Measurements from ENCODE around the gene FBXL22. TPM values are rescaled to one million over a fixed set of nuclear protein-coding genes. Genes with fewer than 3 reads are reported as not detected.
"Not testable (repeated sequence)": the region's sequence is repeated elsewhere in the genome, so short reads cannot be mapped to it uniquely, and the experiment has no call there.

The FBXL22 gene
- total RNA-seq, 2 donors from 2014 or later = 0.45 to 1.5 TPM

DNA sequence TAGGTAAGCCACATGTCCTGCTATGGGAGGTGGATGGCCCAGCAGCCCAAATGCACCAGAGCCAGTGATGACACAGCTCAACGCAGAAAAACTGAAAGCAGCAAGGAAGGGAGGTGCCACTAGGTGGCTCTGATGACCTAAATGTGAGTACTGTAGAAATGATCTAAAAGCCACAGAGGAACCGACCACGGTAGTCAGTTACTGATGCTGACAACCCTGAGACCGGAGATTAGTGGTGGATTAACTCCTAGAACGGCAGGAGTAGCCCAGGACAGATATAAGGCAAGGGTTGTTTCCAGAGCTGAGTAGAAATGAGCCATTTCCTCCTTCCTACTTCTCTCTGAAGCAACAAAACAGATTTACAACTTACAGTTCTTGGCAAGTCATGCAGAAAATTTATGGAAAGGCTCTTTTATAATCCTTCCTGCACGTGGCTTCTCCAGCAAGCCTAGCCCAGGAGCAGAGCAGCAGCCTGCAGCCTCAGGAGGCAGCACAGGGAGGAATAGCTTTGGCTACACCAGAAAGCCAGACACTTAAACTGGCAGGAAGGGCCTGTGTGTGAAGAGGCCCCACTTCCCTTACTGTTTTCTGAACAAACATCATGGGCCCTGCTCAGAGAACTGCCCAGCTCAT, 13.1 kb downstream of the FBXL22 start:
- Mint-ChIP-seq H3K36me3 (peaks cover 12% of the 10 kb centered on the region), H3K4me1 (ENCODE audit: low read depth in 2 of 2) (peaks cover 23 to 33% of the 10 kb centered on the region in 2 donors), H3K27ac (peak overlapping the region; percentile 82 to 92), H3K27me3 (no peaks in the 10 kb centered on the region), H3K4me3 (peak overlapping the region; percentile 59), H3K9me3 (no peaks in the 10 kb centered on the region)
- DNase-seq (ENCODE audit: low spot score) = peak; percentile 76
- ATAC-seq = peak; percentile 81 to 86

DNA sequence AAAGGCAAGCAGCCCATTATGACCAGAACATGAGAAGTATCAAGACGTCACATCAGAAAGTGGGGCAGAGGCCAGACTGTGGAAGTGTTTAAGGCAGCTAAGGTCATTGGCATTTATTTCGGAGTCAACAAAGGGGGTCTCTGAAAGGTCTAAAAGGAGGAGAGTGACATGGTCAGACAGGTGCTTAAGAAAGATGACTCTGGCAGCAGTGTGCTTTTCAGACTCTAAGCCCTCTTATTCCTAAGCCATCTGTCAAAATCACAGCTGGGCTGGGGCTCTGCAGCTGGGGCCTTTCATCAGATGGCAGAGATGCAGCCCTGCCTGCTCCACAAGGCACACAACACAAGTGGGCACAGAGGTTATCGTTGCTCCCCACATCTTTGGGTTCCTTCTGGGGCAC, 14.0 kb downstream of the FBXL22 start:
- Mint-ChIP-seq H3K36me3 (peaks cover 17% of the 10 kb centered on the region), H3K4me3 (no peak overlapping the region), H3K27ac (peak overlapping the region; percentile 82 to 92), H3K4me1 (ENCODE audit: low read depth in 2 of 2) (peaks cover 16 to 25% of the 10 kb centered on the region in 2 donors), H3K9me3 (no peaks in the 10 kb centered on the region), H3K27me3 (no peaks in the 10 kb centered on the region)
- ATAC-seq = no peak
- DNase-seq (ENCODE audit: low spot score) = no peak

DNA sequence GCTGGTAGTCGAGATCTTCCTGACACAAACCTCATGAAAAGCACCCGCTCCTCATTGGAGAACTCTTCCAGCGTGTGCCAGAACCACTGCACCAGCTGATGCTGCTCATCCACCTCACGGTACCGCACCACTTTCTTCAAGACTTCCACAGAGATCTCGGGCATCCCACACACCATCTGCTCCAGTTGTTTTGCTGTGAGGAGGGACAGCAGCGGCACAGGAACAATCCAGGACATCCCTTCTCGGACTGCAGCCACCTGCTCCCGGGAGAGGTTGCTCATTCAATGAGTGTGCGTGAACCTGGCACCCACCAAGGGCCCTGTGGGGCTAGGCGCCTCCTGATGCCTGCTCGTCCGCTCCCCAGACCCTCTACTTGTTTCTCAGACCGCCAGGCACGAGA, 15.1 kb downstream of the FBXL22 start:
- peaks cover 17% of the 10 kb centered on the region for H3K36me3 Mint-ChIP-seq

DNA sequence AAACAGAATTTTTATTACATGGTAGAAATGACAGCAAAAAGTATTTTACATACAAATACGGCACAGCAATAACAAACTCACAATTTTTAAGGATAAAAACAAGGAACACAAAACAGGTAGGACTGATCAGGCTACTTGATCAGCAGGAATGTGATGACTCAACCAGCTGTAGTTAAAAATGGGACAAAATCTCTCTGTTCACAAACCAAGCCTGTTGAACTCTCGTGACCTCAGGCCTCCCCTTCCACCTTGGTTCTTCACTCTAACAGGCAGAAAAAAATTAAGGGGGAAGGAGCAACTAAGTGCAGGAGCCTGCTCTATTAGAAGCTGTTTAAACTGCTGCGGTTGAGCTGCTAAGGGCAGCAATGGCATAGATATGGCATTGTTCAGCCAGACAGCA, 18.7 kb downstream of the FBXL22 start:
- Mint-ChIP-seq H3K9me3 (no peaks in the 10 kb centered on the region), H3K36me3 (peaks cover 23% of the 10 kb centered on the region), H3K27me3 (no peaks in the 10 kb centered on the region), H3K4me3 (no peak overlapping the region), H3K27ac (no peak overlapping the region), H3K4me1 (ENCODE audit: low read depth in 2 of 2) (peaks cover 3 to 6% of the 10 kb centered on the region in 2 donors)
- no peak for DNase-seq (ENCODE audit: low spot score)
- no peak for ATAC-seq

More for the DNA sequence above, 15.1 kb downstream of the FBXL22 start:
- peak overlapping the region; percentile 47 to 92 for H3K27ac Mint-ChIP-seq
- no peaks in the 10 kb centered on the region for H3K27me3 Mint-ChIP-seq
- peaks cover 16 to 20% of the 10 kb centered on the region in 2 donors for H3K4me1 Mint-ChIP-seq (ENCODE audit: low read depth in 2 of 2)
- ATAC-seq = no peak
- H3K4me3 Mint-ChIP-seq = no peak overlapping the region
- DNase-seq (ENCODE audit: low spot score) = no peak
- no peaks in the 10 kb centered on the region for H3K9me3 Mint-ChIP-seq

DNA sequence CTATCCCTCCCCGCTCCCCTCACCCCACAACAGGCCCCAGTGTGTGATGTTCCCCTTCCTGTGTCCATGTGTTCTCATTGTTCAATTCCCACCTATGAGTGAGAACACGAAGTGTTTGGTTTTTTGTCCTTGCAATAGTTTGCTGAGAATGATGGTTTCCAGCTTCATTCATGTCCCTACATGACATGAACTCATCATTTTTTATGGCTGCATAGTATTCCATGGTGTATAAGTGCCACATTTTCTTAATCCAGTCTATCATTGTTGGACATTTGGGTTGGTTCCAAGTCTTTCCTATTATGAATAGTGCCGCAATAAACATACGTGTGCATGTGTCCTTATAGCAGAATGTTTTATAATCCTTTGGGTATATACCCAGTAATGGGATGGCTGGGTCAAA, 20.0 kb downstream of the FBXL22 start:
- not testable (repeated sequence) for H3K27me3 Mint-ChIP-seq; H3K4me3 Mint-ChIP-seq; H3K4me1 Mint-ChIP-seq (ENCODE audit: low read depth in 2 of 2); H3K27ac Mint-ChIP-seq; ATAC-seq; DNase-seq (ENCODE audit: low spot score); H3K9me3 Mint-ChIP-seq
- peaks cover 33% of the 10 kb centered on the region for H3K36me3 Mint-ChIP-seq

DNA sequence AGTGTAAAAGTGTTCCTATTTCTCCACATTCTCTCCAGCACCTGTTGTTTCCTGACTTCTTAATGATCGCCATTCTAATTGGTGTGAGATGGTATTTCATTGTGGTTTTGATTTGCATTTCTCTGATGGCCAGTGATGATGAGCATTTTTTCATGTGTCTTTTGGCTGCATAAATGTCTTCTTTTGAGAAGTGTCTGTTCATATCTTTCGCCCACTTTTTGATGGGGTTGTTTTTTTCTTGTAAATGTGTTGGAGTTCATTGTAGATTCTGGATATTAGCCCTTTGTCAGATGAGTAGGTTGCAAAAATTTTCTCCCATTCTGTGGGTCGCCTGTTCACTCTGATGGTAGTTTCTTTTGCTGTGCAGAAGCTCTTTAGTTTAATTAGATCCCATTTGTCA, 20.4 kb downstream of the FBXL22 start:
- peaks cover 33% of the 10 kb centered on the region for H3K36me3 Mint-ChIP-seq
- not testable (repeated sequence) for H3K4me1 Mint-ChIP-seq (ENCODE audit: low read depth in 2 of 2); H3K9me3 Mint-ChIP-seq; H3K4me3 Mint-ChIP-seq; H3K27ac Mint-ChIP-seq; ATAC-seq; H3K27me3 Mint-ChIP-seq; DNase-seq (ENCODE audit: low spot score)

DNA sequence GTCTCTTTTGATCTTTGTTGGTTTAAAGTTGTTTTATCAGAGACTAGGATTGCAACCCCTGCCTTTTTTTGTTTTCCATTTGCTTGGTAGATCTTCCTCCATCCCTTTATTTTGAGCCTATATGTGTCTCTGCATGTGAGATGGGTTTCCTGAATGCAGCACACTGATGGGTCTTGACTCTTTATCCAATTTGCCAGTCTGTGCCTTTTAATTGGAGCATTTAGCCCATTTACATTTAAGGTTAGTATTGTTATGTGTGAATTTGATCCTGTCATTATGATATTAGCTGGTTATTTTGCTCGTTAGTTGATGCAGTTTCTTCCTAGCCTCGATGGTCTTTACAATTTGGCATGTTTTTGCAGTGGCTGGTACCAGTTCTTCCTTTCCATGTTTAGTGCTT, 23.6 kb downstream of the FBXL22 start:
- not testable (repeated sequence) for DNase-seq (ENCODE audit: low spot score); H3K4me3 Mint-ChIP-seq; H3K9me3 Mint-ChIP-seq; ATAC-seq; H3K27ac Mint-ChIP-seq; H3K27me3 Mint-ChIP-seq; H3K4me1 Mint-ChIP-seq (ENCODE audit: low read depth in 2 of 2)
- H3K36me3 Mint-ChIP-seq = peaks cover 34% of the 10 kb centered on the region

DNA sequence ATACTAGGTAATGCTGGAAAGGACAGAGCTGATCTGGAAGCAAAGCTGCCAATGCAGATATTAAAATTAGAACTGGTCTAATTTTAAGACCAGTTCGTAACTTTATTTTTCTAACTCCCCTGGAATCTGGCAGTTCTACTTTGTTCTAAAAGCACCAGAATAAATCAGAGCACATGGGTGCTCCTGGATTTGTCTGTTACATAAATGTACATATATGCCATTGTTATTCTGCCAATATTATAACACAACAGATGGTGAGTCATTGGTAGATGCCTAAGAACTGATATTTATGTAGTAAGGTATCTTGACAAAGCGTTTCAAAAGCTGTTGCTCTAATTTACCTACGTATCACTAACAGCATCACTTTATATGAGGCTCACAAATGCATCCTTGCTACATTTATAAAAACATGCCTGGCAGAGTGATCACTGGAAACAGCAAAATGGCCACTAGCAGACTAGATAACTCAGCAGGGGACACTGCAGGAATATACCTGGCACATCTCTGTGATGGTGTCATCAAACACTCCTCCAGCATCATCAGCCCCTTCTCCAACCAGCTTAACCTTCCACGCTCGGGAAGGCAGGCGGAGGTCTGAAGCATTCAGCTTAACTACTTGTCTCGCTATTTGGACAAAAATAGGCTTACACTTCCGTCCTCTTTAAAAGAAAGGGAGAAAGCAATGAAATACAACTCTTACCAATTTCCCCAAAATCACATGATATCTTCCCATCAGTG, 26.2 kb downstream of the FBXL22 start:
- no peaks in the 10 kb centered on the region for H3K9me3 Mint-ChIP-seq
- no peak overlapping the region for H3K4me3 Mint-ChIP-seq
- H3K27me3 Mint-ChIP-seq = no peaks in the 10 kb centered on the region
- H3K27ac Mint-ChIP-seq = no peak overlapping the region
- no peaks in the 10 kb centered on the region for H3K4me1 Mint-ChIP-seq (ENCODE audit: low read depth in 2 of 2)
- peaks cover 39% of the 10 kb centered on the region for H3K36me3 Mint-ChIP-seq
- ATAC-seq (no peak), DNase-seq (ENCODE audit: low spot score) (no peak)

DNA sequence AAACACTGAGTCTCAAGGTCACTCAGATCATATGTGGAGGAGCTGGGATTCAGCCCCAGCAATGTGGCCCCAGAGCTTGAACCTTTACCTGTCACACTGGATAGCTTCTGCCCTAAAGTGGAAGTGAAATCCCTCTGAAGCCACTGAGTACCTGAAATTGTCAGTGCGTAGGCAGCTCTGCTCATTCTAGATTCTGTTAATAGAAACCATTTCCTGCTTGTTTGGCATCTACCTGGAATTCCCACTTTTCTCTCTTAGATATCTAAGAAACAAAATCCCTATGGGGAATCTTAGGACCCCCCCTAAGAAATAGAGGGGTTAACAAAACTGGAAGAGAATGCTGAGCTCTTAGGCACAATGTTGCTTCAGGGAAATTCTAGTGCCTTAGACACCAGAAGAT, 29.8 kb downstream of the FBXL22 start:
- H3K36me3 Mint-ChIP-seq = peaks cover 31% of the 10 kb centered on the region
- H3K27ac Mint-ChIP-seq = no peak overlapping the region
- no peaks in the 10 kb centered on the region for H3K27me3 Mint-ChIP-seq
- no peaks in the 10 kb centered on the region for H3K4me1 Mint-ChIP-seq (ENCODE audit: low read depth in 2 of 2)
- no peaks in the 10 kb centered on the region for H3K9me3 Mint-ChIP-seq
- DNase-seq (ENCODE audit: low spot score) = no peak
- H3K4me3 Mint-ChIP-seq = no peak overlapping the region
- ATAC-seq = no peak

DNA sequence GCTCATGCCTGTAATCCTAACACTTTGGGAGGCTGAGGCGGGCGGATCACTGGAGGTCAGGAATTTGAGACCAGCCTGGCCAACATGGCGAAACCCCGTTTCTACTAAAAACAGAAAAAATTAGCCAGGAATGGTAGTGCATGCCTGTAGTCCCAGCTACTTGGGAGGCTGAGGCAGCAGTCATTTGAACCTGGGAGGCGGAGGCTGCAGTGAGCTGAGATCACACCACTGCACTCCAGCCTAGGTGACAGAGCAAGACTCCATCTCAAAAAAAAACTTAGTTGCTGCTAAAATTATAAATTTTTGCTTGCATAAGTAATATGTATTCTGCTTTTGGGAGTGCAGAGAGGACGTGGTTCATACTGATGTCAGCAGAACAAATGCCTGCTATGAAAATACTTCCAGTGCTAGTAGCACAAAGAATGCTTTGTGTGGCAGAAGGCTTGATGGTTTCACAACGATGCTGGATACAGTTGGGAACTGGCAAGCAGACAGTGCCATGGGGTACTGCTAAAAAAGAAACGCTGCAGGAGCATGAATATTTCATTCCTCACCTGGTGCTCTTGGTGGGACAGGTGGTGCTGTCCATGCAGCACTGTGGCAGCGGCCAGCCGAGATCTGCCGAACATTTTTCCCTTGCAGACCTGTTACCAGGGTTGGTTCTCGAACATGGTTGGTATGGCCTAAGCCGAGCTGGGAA, 31.1 kb downstream of the FBXL22 start:
- H3K27ac Mint-ChIP-seq = no peak overlapping the region
- no peaks in the 10 kb centered on the region for H3K9me3 Mint-ChIP-seq
- ATAC-seq (no peak), DNase-seq (ENCODE audit: low spot score) (no peak)
- H3K36me3 Mint-ChIP-seq = peaks cover 39% of the 10 kb centered on the region
- no peak overlapping the region for H3K4me3 Mint-ChIP-seq
- H3K4me1 Mint-ChIP-seq (ENCODE audit: low read depth in 2 of 2) = no peaks in the 10 kb centered on the region
- H3K27me3 Mint-ChIP-seq = no peaks in the 10 kb centered on the region

DNA sequence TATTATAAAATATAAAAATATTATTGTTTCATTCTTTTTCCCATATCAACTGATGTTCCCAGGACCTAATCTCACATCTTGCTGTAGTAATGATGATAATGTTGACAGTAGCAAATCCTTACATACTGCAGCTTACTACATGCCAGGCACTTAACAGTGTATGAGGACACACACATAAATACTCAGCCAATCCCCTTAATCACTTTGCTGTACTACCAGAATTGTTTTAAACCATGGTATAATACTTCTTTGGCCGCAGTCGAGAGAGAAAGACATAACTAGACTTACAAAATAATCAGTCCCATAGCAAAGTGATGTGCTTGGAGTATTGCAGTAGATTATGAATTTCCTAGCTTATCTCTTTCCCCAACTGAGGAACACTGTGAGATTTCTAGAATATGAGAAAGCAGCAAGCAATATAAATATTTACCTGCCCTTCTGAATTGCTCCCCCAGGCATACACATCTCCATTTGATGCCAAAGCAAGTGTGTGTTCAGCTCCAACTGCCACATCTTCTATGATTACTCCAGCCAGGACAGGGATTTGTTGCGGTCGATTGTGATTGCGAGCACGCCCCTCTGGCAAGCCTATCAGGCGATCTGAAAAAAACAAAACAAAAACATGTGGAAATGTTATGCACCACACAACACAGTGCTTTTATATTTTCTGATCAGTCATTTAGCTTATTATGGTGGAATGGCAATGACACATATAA, 33.0 kb downstream of the FBXL22 start:
- no peak for ATAC-seq
- Mint-ChIP-seq H3K4me3 (no peak overlapping the region), H3K36me3 (peaks cover 37% of the 10 kb centered on the region), H3K4me1 (ENCODE audit: low read depth in 2 of 2) (no peaks in the 10 kb centered on the region), H3K9me3 (no peaks in the 10 kb centered on the region), H3K27me3 (no peaks in the 10 kb centered on the region), H3K27ac (no peak overlapping the region)
- no peak for DNase-seq (ENCODE audit: low spot score)

DNA sequence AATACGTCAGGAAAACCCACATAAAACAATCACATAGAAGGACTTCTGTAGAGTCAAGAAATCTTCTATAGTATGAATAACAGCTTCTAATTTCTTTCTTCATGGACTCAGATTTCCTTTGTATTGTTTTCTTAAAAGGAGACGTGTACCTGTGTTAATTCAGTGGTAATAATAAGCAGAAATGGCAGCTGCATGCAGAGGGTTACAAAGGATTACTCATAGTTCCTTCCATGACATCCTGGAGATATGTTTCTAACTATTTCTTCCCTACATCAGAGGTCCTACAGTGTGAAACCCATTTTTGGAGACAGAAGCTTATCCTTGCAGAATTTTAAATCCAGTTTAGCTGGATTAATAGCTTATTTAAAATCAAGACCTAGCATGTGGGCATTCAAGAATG, 36.1 kb downstream of the FBXL22 start:
- H3K4me3 Mint-ChIP-seq = no peak overlapping the region
- no peak for ATAC-seq
- H3K27me3 Mint-ChIP-seq = no peaks in the 10 kb centered on the region
- H3K9me3 Mint-ChIP-seq = no peaks in the 10 kb centered on the region
- peaks cover 0 to under 1% of the 10 kb centered on the region in 2 donors for H3K4me1 Mint-ChIP-seq (ENCODE audit: low read depth in 2 of 2)
- peaks cover 34% of the 10 kb centered on the region for H3K36me3 Mint-ChIP-seq
- no peak for DNase-seq (ENCODE audit: low spot score)
- H3K27ac Mint-ChIP-seq = no peak overlapping the region

DNA sequence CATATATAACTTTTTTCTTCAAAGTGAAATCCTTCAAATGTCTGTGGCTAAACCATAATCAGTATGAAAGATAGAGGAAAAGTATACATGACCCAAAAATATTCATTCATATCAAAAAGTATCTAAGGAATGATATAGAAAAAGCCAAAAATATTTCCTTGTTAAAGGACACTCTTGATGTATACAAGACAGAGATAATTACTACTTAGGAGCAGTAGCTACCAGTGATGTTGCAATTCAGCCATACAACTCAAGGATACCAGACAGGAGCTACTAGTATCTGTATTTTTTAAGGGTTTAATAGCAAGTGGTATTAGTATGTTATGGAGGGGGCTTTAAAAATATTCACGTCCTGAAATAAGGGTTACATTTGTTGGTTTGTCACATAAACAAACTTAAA, 37.0 kb downstream of the FBXL22 start:
- ATAC-seq = no peak
- H3K27ac Mint-ChIP-seq = no peak overlapping the region
- DNase-seq (ENCODE audit: low spot score) = no peak
- H3K4me3 Mint-ChIP-seq = no peak overlapping the region
- no peaks in the 10 kb centered on the region for H3K9me3 Mint-ChIP-seq
- peaks cover 31% of the 10 kb centered on the region for H3K36me3 Mint-ChIP-seq
- no peaks in the 10 kb centered on the region for H3K27me3 Mint-ChIP-seq
- peaks cover 0 to 3% of the 10 kb centered on the region in 2 donors for H3K4me1 Mint-ChIP-seq (ENCODE audit: low read depth in 2 of 2)

All from natural killer cell treated with Interleukin-12 subunit alpha and Interleukin-12 subunit beta and Interleukin-15 and Interleukin-18, amount 100 ng/mL, for 72 hours (primary cell).